ENCODE data around the gene MBOAT7.

The MBOAT7 gene

DNA sequence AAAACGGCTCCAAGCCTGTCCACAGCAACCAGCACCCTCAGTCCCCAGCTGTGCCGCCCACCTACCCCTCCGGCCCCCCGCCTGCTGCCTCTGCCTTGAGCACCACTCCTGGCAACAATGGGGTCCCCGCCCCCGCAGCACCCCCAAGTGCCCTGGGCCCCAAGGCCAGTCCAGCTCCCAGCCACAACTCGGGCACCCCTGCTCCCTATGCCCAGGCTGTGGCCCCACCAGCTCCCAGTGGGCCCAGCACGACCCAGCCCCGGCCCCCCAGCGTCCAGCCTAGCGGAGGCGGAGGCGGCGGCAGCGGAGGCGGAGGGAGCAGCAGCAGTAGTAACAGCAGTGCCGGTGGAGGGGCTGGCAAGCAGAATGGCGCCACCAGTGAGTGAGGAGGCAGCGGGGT lies 41.2 kb downstream of the MBOAT7 start:
- no peak overlapping the region for H3K4me3 ChIP-seq (ENCODE audit: low read depth, low read length)
- TF ChIP-seq, protein P1, sequence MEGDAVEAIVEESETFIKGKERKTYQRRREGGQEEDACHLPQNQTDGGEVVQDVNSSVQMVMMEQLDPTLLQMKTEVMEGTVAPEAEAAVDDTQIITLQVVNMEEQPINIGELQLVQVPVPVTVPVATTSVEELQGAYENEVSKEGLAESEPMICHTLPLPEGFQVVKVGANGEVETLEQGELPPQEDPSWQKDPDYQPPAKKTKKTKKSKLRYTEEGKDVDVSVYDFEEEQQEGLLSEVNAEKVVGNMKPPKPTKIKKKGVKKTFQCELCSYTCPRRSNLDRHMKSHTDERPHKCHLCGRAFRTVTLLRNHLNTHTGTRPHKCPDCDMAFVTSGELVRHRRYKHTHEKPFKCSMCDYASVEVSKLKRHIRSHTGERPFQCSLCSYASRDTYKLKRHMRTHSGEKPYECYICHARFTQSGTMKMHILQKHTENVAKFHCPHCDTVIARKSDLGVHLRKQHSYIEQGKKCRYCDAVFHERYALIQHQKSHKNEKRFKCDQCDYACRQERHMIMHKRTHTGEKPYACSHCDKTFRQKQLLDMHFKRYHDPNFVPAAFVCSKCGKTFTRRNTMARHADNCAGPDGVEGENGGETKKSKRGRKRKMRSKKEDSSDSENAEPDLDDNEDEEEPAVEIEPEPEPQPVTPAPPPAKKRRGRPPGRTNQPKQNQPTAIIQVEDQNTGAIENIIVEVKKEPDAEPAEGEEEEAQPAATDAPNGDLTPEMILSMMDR (IDR thresholded peaks at IDR 0.05; ENCODE audit: low read depth, low read length), result no peak

DNA sequence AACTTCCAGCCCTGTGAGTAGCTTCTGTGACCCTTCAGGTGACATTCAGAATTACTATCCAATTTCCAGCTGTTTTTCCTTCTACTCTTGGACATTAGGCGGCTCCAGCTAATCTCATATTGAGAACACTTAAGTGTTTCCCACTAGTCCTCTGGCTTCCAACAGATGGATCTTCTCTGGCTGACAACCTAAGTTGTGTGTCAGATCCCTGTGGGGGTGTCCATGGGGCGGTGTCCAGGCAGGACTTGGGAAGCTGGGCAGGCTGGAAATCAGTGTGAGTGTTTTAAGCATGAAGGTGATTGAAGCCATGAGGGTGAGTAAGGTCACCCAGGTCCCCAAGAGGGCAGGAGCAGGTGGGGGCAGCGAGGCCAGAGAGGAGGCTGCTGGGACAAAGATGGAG lies 41.7 kb downstream of the MBOAT7 start:
- TF ChIP-seq, protein P1 (IDR thresholded peaks at IDR 0.05; ENCODE audit: low read depth, low read length), result no peak
- no peak overlapping the region for H3K4me3 ChIP-seq (ENCODE audit: low read depth, low read length)

DNA sequence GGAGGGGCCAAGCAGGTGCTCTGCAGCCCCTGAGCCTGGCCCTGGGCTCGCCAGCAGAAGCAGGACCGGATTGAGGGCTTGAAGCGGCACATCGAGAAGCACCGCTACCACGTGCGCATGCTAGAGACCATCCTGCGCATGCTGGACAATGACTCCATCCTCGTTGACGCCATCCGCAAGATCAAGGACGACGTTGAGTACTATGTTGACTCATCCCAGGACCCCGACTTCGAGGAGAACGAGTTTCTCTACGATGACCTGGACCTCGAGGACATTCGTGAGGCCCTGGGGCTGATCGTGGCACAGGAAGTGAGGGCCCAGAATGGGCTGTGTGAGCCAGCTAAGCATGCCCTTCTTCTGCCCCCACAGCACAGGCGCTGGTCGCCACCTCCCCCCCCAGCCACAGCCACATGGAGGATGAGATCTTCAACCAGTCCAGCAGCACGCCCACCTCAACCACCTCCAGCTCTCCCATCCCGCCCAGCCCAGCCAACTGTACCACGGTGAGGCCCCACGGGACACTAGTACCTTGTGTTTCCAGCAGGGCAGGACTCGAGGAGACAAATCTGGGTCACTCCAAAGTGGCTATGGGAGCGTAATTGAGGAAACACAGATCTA lies 43.7 kb downstream of the MBOAT7 start:
- no peak overlapping the region for H3K4me3 ChIP-seq (ENCODE audit: low read depth, low read length)
- TF ChIP-seq, protein P1 (IDR thresholded peaks at IDR 0.05; ENCODE audit: low read depth, low read length), result no peak

- H3K4me3 ChIP-seq (ENCODE audit: low read depth, low read length), result no peak overlapping the region
- TF ChIP-seq, protein P1 (IDR thresholded peaks at IDR 0.05; ENCODE audit: low read depth, low read length), result no peak
Measured at GRCh38 chr19:54142166-54142780, 47.1 kb downstream of the MBOAT7 start.

- TF ChIP-seq, protein P1 (IDR thresholded peaks at IDR 0.05; ENCODE audit: low read depth, low read length), result no peak
Measured at GRCh38 chr19:54141356-54141755, 48.0 kb downstream of the MBOAT7 start.

DNA sequence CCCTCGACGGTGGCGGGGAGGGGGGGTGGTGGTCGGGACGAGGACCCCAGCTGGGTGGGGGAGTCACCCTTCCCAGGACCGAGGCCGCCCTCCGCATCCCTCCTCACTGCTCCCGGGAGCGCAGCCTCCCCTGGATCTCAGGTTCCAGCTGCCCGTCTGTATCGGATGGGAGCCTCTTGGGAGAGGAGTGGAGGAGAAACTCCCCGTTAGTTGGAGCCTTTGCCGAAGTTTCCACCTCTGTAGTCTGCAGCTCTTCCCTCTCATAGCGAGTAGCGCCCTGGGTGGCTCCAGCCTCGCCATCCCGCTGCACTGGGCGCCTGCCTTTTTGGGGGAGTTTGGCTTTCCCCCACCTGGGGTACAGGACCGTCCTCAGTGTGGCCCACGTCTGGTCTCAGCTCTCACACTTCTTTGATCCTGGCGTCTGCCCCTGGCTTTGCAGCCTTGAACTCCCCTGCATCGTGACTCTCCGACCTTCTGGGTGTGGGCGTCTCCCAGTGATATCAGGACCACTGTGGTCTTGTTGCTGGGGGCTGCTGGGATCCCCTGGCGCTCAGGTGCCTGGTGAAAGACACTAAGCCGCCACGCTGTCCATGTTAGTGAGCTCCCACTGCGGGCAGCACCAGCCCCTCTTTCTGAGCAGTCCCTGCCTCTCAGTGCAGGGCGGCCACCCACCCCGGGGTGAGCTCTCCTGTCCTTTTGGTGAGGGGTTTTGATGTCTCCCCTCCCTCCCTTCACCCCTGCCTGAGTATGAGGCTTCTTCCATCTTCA lies 50.7 kb downstream of the MBOAT7 start:
- TF ChIP-seq, protein P1 (IDR thresholded peaks at IDR 0.05; ENCODE audit: low read depth, low read length), result no peak

More at GRCh38 chr19:54141356-54141755, 48.0 kb downstream of the MBOAT7 start:
- no peak overlapping the region for H3K4me3 ChIP-seq (ENCODE audit: low read depth, low read length)

More for the DNA sequence above, 50.7 kb downstream of the MBOAT7 start:
- peak overlapping the region; percentile 81 for H3K4me3 ChIP-seq (ENCODE audit: low read depth, low read length)
